ENCODE results near the gene ANKRD44.

Gene ANKRD44

DNA sequence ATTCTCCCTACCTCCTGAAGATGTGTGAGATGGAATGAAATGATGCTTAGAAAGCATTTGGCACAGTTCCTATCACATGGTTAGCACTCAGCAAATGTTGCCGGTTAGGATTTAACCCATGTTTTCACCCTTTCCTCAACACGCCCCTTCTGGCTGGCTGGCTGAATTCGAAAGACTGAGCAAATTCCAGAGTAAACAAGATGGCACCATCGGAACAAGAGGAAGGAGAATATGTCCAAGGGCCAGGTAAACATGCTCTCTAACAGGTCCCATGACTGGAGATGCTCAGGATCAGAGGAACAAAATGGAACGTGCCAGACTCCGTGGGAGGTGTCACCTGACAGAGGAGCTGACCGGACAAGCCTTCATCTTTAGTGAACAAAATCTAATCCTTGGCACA, 145.6 kb downstream of the ANKRD44 start:
- no peak overlapping the region for H3K4me2 ChIP-seq (ENCODE audit: insufficient read depth, low read length)
- no peaks in the 10 kb centered on the region for H3K9me3 ChIP-seq (ENCODE audit: insufficient read depth, low read length, severe bottlenecking)
- no peak overlapping the region for H2AFZ ChIP-seq (ENCODE audit: low read depth, low read length)
- 0 out of 2 replicates have a peak, but pooled peaks cover 2% of the 10 kb centered on the region for H3K79me2 ChIP-seq (ENCODE audit: insufficient read depth, low read length)
- no peak overlapping the region for H3K4me3 ChIP-seq (ENCODE audit: low read depth in 1 of 2, low read length in 2 of 2)
- H3K4me1 ChIP-seq (ENCODE audit: insufficient read depth, low read length) = no peaks in the 10 kb centered on the region
- no peak overlapping the region for H3K9ac ChIP-seq (ENCODE audit: low read depth, low read length)
- no peak for TF ChIP-seq EZH2 (IDR thresholded peaks at IDR 0.05; ENCODE audit: borderline replicate concordance, low read depth, low read length, severe bottlenecking)
- TF ChIP-seq, protein P1, sequence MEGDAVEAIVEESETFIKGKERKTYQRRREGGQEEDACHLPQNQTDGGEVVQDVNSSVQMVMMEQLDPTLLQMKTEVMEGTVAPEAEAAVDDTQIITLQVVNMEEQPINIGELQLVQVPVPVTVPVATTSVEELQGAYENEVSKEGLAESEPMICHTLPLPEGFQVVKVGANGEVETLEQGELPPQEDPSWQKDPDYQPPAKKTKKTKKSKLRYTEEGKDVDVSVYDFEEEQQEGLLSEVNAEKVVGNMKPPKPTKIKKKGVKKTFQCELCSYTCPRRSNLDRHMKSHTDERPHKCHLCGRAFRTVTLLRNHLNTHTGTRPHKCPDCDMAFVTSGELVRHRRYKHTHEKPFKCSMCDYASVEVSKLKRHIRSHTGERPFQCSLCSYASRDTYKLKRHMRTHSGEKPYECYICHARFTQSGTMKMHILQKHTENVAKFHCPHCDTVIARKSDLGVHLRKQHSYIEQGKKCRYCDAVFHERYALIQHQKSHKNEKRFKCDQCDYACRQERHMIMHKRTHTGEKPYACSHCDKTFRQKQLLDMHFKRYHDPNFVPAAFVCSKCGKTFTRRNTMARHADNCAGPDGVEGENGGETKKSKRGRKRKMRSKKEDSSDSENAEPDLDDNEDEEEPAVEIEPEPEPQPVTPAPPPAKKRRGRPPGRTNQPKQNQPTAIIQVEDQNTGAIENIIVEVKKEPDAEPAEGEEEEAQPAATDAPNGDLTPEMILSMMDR (IDR thresholded peaks at IDR 0.05; ENCODE audit: borderline replicate concordance, extremely low read depth, low read length, poor library complexity, severe bottlenecking) = no peak
- H3K27me3 ChIP-seq (ENCODE audit: insufficient read depth, low read length, poor library complexity) = no peaks in the 10 kb centered on the region
- no peaks in the 10 kb centered on the region; the same call in 1 of the 2 replicates for H4K20me1 ChIP-seq (ENCODE audit: insufficient read depth, low read length)
- no peak for DNase-seq
- H3K36me3 ChIP-seq (ENCODE audit: insufficient read depth, low read length) = no peaks in the 10 kb centered on the region
- no peak for ATAC-seq (ENCODE audit: insufficient read depth, low read depth)
- H3K27ac ChIP-seq (ENCODE audit: low read length) = no peak overlapping the region

DNA sequence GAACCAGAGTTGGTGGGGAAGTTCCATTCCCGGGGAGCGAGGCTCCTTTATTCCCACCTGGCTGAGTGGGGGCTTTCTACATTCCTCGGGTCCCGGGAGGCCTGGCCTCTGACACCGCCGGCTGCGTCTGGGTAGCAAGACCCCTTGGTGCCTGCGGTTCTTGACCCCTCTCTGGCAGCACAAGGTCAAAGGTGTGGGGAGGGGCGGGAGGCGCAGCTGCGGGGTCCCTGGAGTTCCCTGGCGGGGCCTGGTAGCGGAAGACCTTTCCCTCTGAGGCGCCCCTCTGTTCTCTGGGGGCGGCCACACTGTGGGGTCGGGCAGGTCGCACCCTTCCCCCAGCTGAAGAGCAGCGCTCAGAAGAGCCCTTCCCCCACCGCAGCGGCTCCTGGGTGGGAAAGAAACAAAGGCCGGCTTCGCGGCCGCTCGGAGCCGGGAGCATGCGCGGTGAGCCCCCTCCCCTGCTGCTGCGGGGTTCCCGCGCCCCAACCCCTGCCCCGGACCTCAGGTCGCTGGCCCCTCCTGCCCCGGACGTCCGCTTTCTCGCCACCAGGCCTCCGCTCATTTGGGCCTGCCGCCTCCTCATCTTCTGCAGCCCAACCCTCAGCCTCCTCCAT, 146.3 kb downstream of the ANKRD44 start:
- ATAC-seq (ENCODE audit: insufficient read depth, low read depth) (no peak), DNase-seq (no peak)
- TF ChIP-seq, protein P1 (IDR thresholded peaks at IDR 0.05; ENCODE audit: borderline replicate concordance, extremely low read depth, low read length, poor library complexity, severe bottlenecking) = no peak
- no peak for TF ChIP-seq EZH2 (IDR thresholded peaks at IDR 0.05; ENCODE audit: borderline replicate concordance, low read depth, low read length, severe bottlenecking)
- Histone ChIP-seq H2AFZ (ENCODE audit: low read depth, low read length) (no peak overlapping the region), H3K9me3 (ENCODE audit: insufficient read depth, low read length, severe bottlenecking) (no peaks in the 10 kb centered on the region), H3K36me3 (ENCODE audit: insufficient read depth, low read length) (no peaks in the 10 kb centered on the region), H4K20me1 (ENCODE audit: insufficient read depth, low read length) (no peaks in the 10 kb centered on the region; the same call in 1 of the 2 replicates), H3K79me2 (ENCODE audit: insufficient read depth, low read length) (0 out of 2 replicates have a peak, but pooled peaks cover 2% of the 10 kb centered on the region), H3K4me2 (ENCODE audit: insufficient read depth, low read length) (no peak overlapping the region), H3K4me3 (ENCODE audit: low read depth in 1 of 2, low read length in 2 of 2) (no peak overlapping the region), H3K27me3 (ENCODE audit: insufficient read depth, low read length, poor library complexity) (no peaks in the 10 kb centered on the region), H3K4me1 (ENCODE audit: insufficient read depth, low read length) (no peaks in the 10 kb centered on the region), H3K9ac (ENCODE audit: low read depth, low read length) (no peak overlapping the region), H3K27ac (ENCODE audit: low read length) (no peak overlapping the region)

DNA sequence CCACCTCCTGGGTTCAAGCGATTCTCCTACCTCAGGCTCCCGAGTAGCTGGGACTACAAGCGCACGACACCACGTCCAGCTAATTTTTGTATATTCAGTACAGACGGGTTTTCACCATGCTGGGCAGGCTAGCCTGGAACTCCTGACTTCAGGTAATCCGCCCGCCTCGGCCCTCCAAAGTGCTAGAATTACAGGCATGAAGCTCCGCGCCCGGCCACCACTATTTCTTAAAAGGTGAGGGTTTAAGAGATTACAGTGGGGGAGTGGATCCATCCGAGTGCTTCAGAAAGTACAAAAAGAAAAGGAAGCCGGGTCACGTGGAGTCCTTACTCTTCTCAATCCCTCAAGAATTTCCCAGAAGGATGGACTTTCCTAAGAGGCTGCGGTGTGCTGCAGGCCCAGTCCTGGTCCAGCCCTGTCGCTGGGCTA, 146.9 kb downstream of the ANKRD44 start:
- Histone ChIP-seq H3K27me3 (ENCODE audit: insufficient read depth, low read length, poor library complexity) (no peaks in the 10 kb centered on the region), H3K9ac (ENCODE audit: low read depth, low read length) (no peak overlapping the region), H3K4me1 (ENCODE audit: insufficient read depth, low read length) (no peaks in the 10 kb centered on the region), H3K27ac (ENCODE audit: low read length) (no peak overlapping the region), H3K9me3 (ENCODE audit: insufficient read depth, low read length, severe bottlenecking) (no peaks in the 10 kb centered on the region), H3K79me2 (ENCODE audit: insufficient read depth, low read length) (0 out of 2 replicates have a peak, but pooled peaks cover 2% of the 10 kb centered on the region), H2AFZ (ENCODE audit: low read depth, low read length) (no peak overlapping the region), H3K4me2 (ENCODE audit: insufficient read depth, low read length) (no peak overlapping the region), H3K36me3 (ENCODE audit: insufficient read depth, low read length) (no peaks in the 10 kb centered on the region), H3K4me3 (ENCODE audit: low read depth in 1 of 2, low read length in 2 of 2) (no peak overlapping the region), H4K20me1 (ENCODE audit: insufficient read depth, low read length) (no peaks in the 10 kb centered on the region; the same call in 1 of the 2 replicates)
- no peak for ATAC-seq (ENCODE audit: insufficient read depth, low read depth)
- DNase-seq = no peak
- TF ChIP-seq, protein P1 (IDR thresholded peaks at IDR 0.05; ENCODE audit: borderline replicate concordance, extremely low read depth, low read length, poor library complexity, severe bottlenecking) = no peak
- TF ChIP-seq EZH2 (IDR thresholded peaks at IDR 0.05; ENCODE audit: borderline replicate concordance, low read depth, low read length, severe bottlenecking) = no peak
